H9 (cell line): ENCODE data around the gene STC2. TPM values are rescaled to one million over a fixed set of nuclear protein-coding genes. Genes with fewer than 3 reads are reported as not detected.

Experiments
- DNase-seq: peaks from one replicate; pipeline ENCODE4 v3.0.0-alpha.2; 2017
- H2AFZ ChIP-seq: one replicate; pipeline ENCODE4 v1.6.1; 2013; ENCODE audit warnings: mild to moderate bottlenecking, low read length, control low read depth, moderate library complexity
- H2AK5ac ChIP-seq: 2 replicates; pipeline ENCODE4 v1.6.1; 2013; ENCODE audit warnings: low read length, control low read depth, mixed read lengths; ENCODE audit not compliant: insufficient read length
- H2BK120ac ChIP-seq: one replicate; pipeline ENCODE4 v1.6.1; 2013; ENCODE audit warnings: low read depth, mild to moderate bottlenecking, low read length, control low read depth, inconsistent platforms; ENCODE audit not compliant: poor library complexity, severe bottlenecking
- H2BK12ac ChIP-seq: 2 replicates; pipeline ENCODE4 v1.6.1; 2013; ENCODE audit warnings: low read length, control low read depth, mixed read lengths, low read depth; ENCODE audit not compliant: insufficient read length
- H2BK15ac ChIP-seq: 2 replicates; pipeline ENCODE4 v1.6.1; 2013; ENCODE audit warnings: low read depth, low read length, control low read depth
- H2BK20ac ChIP-seq: one replicate; pipeline ENCODE4 v1.6.1; 2013; ENCODE audit warnings: low read depth, mild to moderate bottlenecking, low read length, control low read depth, inconsistent platforms; ENCODE audit not compliant: poor library complexity, severe bottlenecking
- H2BK5ac ChIP-seq: 2 replicates; pipeline ENCODE4 v1.6.1; 2013; ENCODE audit warnings: low read length, control low read depth, mixed read lengths; ENCODE audit not compliant: insufficient read length
- H3K14ac ChIP-seq: 2 replicates; pipeline ENCODE4 v1.6.1; 2013; ENCODE audit warnings: low read length, control low read depth; ENCODE audit not compliant: insufficient read depth
- H3K18ac ChIP-seq: 2 replicates; pipeline ENCODE4 v1.6.1; 2013; ENCODE audit warnings: low read depth, mild to moderate bottlenecking, mixed read lengths, low read length, control low read depth; ENCODE audit not compliant: insufficient read length
- H3K23ac ChIP-seq: 2 replicates; pipeline ENCODE4 v1.6.1; 2013; ENCODE audit warnings: low read length, control low read depth, mixed read lengths, low read depth; ENCODE audit not compliant: insufficient read length
- H3K23me2 ChIP-seq: 2 replicates; pipeline ENCODE4 v1.6.1; 2013; ENCODE audit warnings: low read depth, mild to moderate bottlenecking, mixed read lengths, low read length, control low read depth; ENCODE audit not compliant: insufficient read length, poor library complexity, severe bottlenecking
- H3K27ac ChIP-seq: 2 replicates; pipeline ENCODE4 v1.5.1; 2013; ENCODE audit warnings: low read length, control low read depth, mixed read lengths, low read depth; ENCODE audit not compliant: insufficient read length
- H3K27me3 ChIP-seq: 2 replicates; pipeline ENCODE4 v1.6.1; 2013; ENCODE audit warnings: low read length, control low read depth, inconsistent platforms; ENCODE audit not compliant: insufficient read depth
- H3K4ac ChIP-seq: 2 replicates; pipeline ENCODE4 v1.6.1; 2013; ENCODE audit warnings: low read depth, mild to moderate bottlenecking, control low read depth, inconsistent platforms, low read length, moderate library complexity
- H3K4me1 ChIP-seq: 2 replicates; pipeline ENCODE4 v1.6.1; 2013; ENCODE audit warnings: low read length, control low read depth, inconsistent platforms; ENCODE audit not compliant: insufficient read depth
- H3K4me2 ChIP-seq: 2 replicates; pipeline ENCODE4 v1.6.1; 2013; ENCODE audit warnings: low read length, control low read depth, mixed read lengths; ENCODE audit not compliant: insufficient read length, insufficient read depth
- H3K56ac ChIP-seq: 2 replicates; pipeline ENCODE4 v1.6.1; 2013; ENCODE audit warnings: low read depth, mild to moderate bottlenecking, mixed read lengths, low read length, control low read depth; ENCODE audit not compliant: insufficient read length
- H3K79me1 ChIP-seq: 2 replicates; pipeline ENCODE4 v1.6.1; 2013; ENCODE audit warnings: low read depth, mild to moderate bottlenecking, moderate library complexity, low read length, control low read depth, inconsistent platforms; ENCODE audit not compliant: insufficient read depth, poor library complexity, severe bottlenecking
- H3K79me2 ChIP-seq: 2 replicates; pipeline ENCODE4 v1.6.1; 2013; ENCODE audit warnings: low read length, control low read depth, inconsistent platforms; ENCODE audit not compliant: insufficient read depth
- H3K9ac ChIP-seq: 2 replicates; pipeline ENCODE4 v1.6.1; 2013; ENCODE audit warnings: low read length, control low read depth, mixed read lengths; ENCODE audit not compliant: insufficient read length; ENCODE audit errors: extremely low read depth
- H3K9me3 ChIP-seq: one replicate; pipeline ENCODE4 v1.6.1; 2013; ENCODE audit warnings: low read depth, low read length, inconsistent platforms; ENCODE audit not compliant: control insufficient read depth
- H3T11ph ChIP-seq: one replicate; pipeline ENCODE4 v1.6.1; 2013; ENCODE audit warnings: mild to moderate bottlenecking, low read length, control low read depth, inconsistent platforms
- H4K20me1 ChIP-seq: one replicate; pipeline ENCODE4 v1.6.1; 2013; ENCODE audit not compliant: control insufficient read depth, insufficient read length, insufficient read depth
- H4K5ac ChIP-seq: 2 replicates; pipeline ENCODE4 v1.6.1; 2013; ENCODE audit warnings: low read depth, mild to moderate bottlenecking, mixed read lengths, low read length, control low read depth; ENCODE audit not compliant: insufficient read length
- H4K8ac ChIP-seq: replicated peaks from 2 replicates; pipeline ENCODE4 v1.6.1; 2013; ENCODE audit warnings: low read length, control low read depth, mixed read lengths, low read depth; ENCODE audit not compliant: insufficient read length
- H4K91ac ChIP-seq: 2 replicates; pipeline ENCODE4 v1.6.1; 2013; ENCODE audit warnings: low read depth, mild to moderate bottlenecking, moderate library complexity, mixed read lengths, low read length, control low read depth; ENCODE audit not compliant: insufficient read length
- H3K27ac Mint-ChIP-seq, 3 experiments: 2 replicates in 2 of 3; 3 replicates in 1 of 3; pipeline ENCODE4 v1.8.0; 2020 to 2021; ENCODE audit warnings: mixed read lengths in 3 of 3, mild to moderate bottlenecking in 1 of 3, moderate library complexity in 1 of 3
- H3K27me3 Mint-ChIP-seq: 2 replicates; pipeline ENCODE4 v1.8.0; 2021; ENCODE audit warnings: low read depth, mild to moderate bottlenecking, moderate library complexity, mixed read lengths
- H3K36me3 Mint-ChIP-seq, 3 experiments: 2 replicates in 2 of 3; 3 replicates in 1 of 3; pipeline ENCODE4 v1.8.0; 2020 to 2021; ENCODE audit warnings: low read depth in 3 of 3, mixed read lengths in 3 of 3; ENCODE audit not compliant: insufficient read depth in 1 of 3
- H3K4me1 Mint-ChIP-seq, 2 experiments: 2 replicates each; pipeline ENCODE4 v1.8.0; 2020; ENCODE audit warnings: mixed read lengths in 2 of 2
- H3K4me3 Mint-ChIP-seq, 2 experiments: 2 replicates in 1 of 2; 3 replicates in 1 of 2; pipeline ENCODE4 v1.8.0; 2020 to 2021; ENCODE audit warnings: mild to moderate bottlenecking in 2 of 2, mixed read lengths in 2 of 2, moderate library complexity in 1 of 2
- H3K9me3 Mint-ChIP-seq, 2 experiments: 2 replicates in 1 of 2; 3 replicates in 1 of 2; pipeline ENCODE4 v1.8.0; 2020; ENCODE audit warnings: mild to moderate bottlenecking in 2 of 2, mixed read lengths in 2 of 2, moderate library complexity in 1 of 2
- CTCF ChIP-seq: fragments of 200-600 bp; sonication (generic); conservative IDR thresholded peaks from 3 replicates; pipeline ENCODE4 v1.8.0; 2021; ENCODE audit warnings: antibody characterized with exemption, mild to moderate bottlenecking
- WGBS: extraction: QIAGEN DNeasy Blood & Tissue Kit; methylation state at CpG from one replicate; pipeline ENCODE4 v1.1.7; 2013; ENCODE audit warnings: missing lambda C conversion rate, low lambda C conversion rate, mixed read lengths; ENCODE audit not compliant: insufficient read length; ENCODE audit errors: extremely low coverage; 5-methylcytosine and 5-hydroxymethylcytosine counted together
- total RNA-seq: library from RNA; stranded (reverse); gene quantifications from 2 replicates; pipeline ENCODE4 v1.2.1, GENCODE V29; 2021

Gene STC2
- total RNA-seq, 1 experiment from 2014 or later: 77.7 TPM

GRCh38 chr5:173328844-173329490 is 753 bp upstream of the STC2 start:
- H2BK15ac ChIP-seq: no peak overlapping the region
- Mint-ChIP-seq H3K27me3 (peaks cover 23% of the 10 kb centered on the region), H3K4me3 (peak overlapping the region; percentile 97 to 100), H3K27ac (peak overlapping the region; percentile 98 to 99 (median 99)), H3K4me1 (peaks cover 51 to 55% of the 10 kb centered on the region in 2 experiments), H3K36me3 (peaks cover 29 to 35% (median 33%) of the 10 kb centered on the region in 3 experiments), H3K9me3 (peaks cover 0 to 4% of the 10 kb centered on the region in 2 experiments; a peak in 2 of 5 replicates)
- no peaks in the 10 kb centered on the region for H3K9me3 ChIP-seq
- no peaks in the 10 kb centered on the region for H4K20me1 ChIP-seq
- H3K56ac ChIP-seq: no peak overlapping the region
- H3K14ac ChIP-seq: peak overlapping the region; percentile 63; the same call in 1 of the 2 replicates
- H3K23me2 ChIP-seq: peaks cover 22% of the 10 kb centered on the region
- peak overlapping the region; percentile 46 for H3K18ac ChIP-seq
- no peak overlapping the region for H3K27ac ChIP-seq
- H2BK120ac ChIP-seq: no peak overlapping the region
- no peak overlapping the region for H2BK5ac ChIP-seq
- H3K4ac ChIP-seq: no peak overlapping the region
- no peaks in the 10 kb centered on the region for H3K4me1 ChIP-seq
- H4K5ac ChIP-seq: no peak overlapping the region
- no peak overlapping the region for H2BK20ac ChIP-seq
- H3K79me2 ChIP-seq: peaks cover 8% of the 10 kb centered on the region; the same call in 1 of the 2 replicates
- no peak overlapping the region for H2AK5ac ChIP-seq
- H4K91ac ChIP-seq: no peak overlapping the region
- no peak overlapping the region for H2BK12ac ChIP-seq
- peak overlapping the region; percentile 58 for H3K9ac ChIP-seq
- no CpG with 5 or more reads among the region's 29 CpGs for WGBS
- DNase-seq: peak; percentile 79
- TF ChIP-seq CTCF: no peak
- H3K79me1 ChIP-seq: peaks cover 6% of the 10 kb centered on the region
- no peaks in the 10 kb centered on the region; the same call in 1 of the 2 replicates for H3K27me3 ChIP-seq
- no peak overlapping the region for H2AFZ ChIP-seq
- no peak overlapping the region for H3T11ph ChIP-seq
- no peak overlapping the region for H4K8ac ChIP-seq
- H3K23ac ChIP-seq: no peak overlapping the region
- H3K4me2 ChIP-seq: peak overlapping the region; percentile 74
